Measurements from ENCODE around the gene EPHA3.

GRCh38 chr3:89414270-89414669 is 306.8 kb downstream of the EPHA3 start:
- TF ChIP-seq CTCF (IDR thresholded peaks at IDR 0.05) = no peak
- no peak for TF ChIP-seq POLR2A (IDR thresholded peaks at IDR 0.05)
- TF ChIP-seq POLR2AphosphoS5 (IDR thresholded peaks at IDR 0.05) = no peak
- no peak for TF ChIP-seq EP300 (IDR thresholded peaks at IDR 0.05)

Measured in suprapubic skin (tissue), 4 donors.